K562 (cell line): ENCODE measurements around the gene PRPF6. TPM values are rescaled to one million over a fixed set of nuclear protein-coding genes. Genes with fewer than 3 reads are reported as not detected.

Experiments used
- ATAC-seq: fragments of 200-7000 bp; cut with Tn5 transposase; 3 replicates; pipeline ENCODE4 v1.9.1; 2020; ENCODE audit warnings: moderate library complexity
- BruUV-seq: library from RNA; stranded (reverse); fragments of 400-500 nt; replicated peaks from 2 replicates; lab custom pipeline; 2021; lab: Mats Ljungman, UMichigan
- CTCF ChIA-PET: fragments of 300-600 bp; formaldehyde crosslinking; extraction: SDS; loops from one replicate; lab custom pipeline; 2021; ENCODE audit warnings: low intra/inter-chr PET ratio; lab: Yijun Ruan, JAX
- POLR2A ChIA-PET: fragments of 300-600, 350-650 bp; sonication (Branson Sonifier 250); formaldehyde crosslinking; extraction: SDS; loops from one replicate; lab custom pipeline; 2021; ENCODE audit warnings: antibody characterized with exemption, inconsistent platforms; lab: Yijun Ruan, JAX
- DNase-seq, 4 experiments: peaks; one replicate each; pipeline versions ENCODE4 v3.0.0 to v3.0.0-alpha.2; 2011 to 2018; ENCODE audit warnings: low spot score in 3 of 4, mixed read lengths in 3 of 4; ENCODE audit errors: extremely low read depth in 1 of 4
- FAIRE-seq: peaks from 2 replicates; lab custom pipeline; 2011; peaks lifted over from hg19 to GRCh38; lab: Jason Lieb, UNC
- H2AFZ ChIP-seq: 2 replicates; pipeline ENCODE4 v1.6.0; 2011; ENCODE audit warnings: low read depth, low read length, control low read depth, inconsistent platforms
- H3K27ac ChIP-seq: fragments of 200-600 bp; 3 replicates; pipeline ENCODE4 v1.8.0; 2011; ENCODE audit warnings: low read depth, mild to moderate bottlenecking, control low read depth, inconsistent platforms, low read length, moderate library complexity, mixed read lengths; ENCODE audit errors: extremely low read depth
- H3K27me3 ChIP-seq, 2 experiments: fragments of 300-600 bp in 1 of 2; 2 replicates in 1 of 2; 3 replicates in 1 of 2; pipeline versions ENCODE4 v1.6.0 to v1.8.0; 2011; ENCODE audit warnings: inconsistent platforms in 2 of 2, low read length in 2 of 2, mild to moderate bottlenecking in 1 of 2, mixed read lengths in 1 of 2, moderate library complexity in 1 of 2; ENCODE audit not compliant: control insufficient read depth in 2 of 2, insufficient read depth in 2 of 2
- H3K36me3 ChIP-seq: fragments of 300-600 bp; 3 replicates; pipeline ENCODE4 v1.8.0; 2011; ENCODE audit warnings: mild to moderate bottlenecking, low read length, inconsistent platforms; ENCODE audit not compliant: control insufficient read depth, insufficient read depth
- H3K4me1 ChIP-seq, 2 experiments: fragments of 200-600 bp in 1 of 2; replicated peaks in 1 of 2; 2 replicates in 1 of 2; 3 replicates in 1 of 2; pipeline versions ENCODE4 v1.5.1 to v1.8.0; 2011; ENCODE audit warnings: inconsistent platforms in 2 of 2, low read length in 2 of 2, mild to moderate bottlenecking in 1 of 2, mixed read lengths in 1 of 2, moderate library complexity in 1 of 2; ENCODE audit not compliant: control insufficient read depth in 2 of 2, insufficient read depth in 2 of 2
- H3K4me2 ChIP-seq: 2 replicates; pipeline ENCODE4 v1.6.1; 2011; ENCODE audit warnings: low read length, control low read depth, inconsistent platforms, mixed read lengths; ENCODE audit not compliant: insufficient read depth
- H3K4me3 ChIP-seq: fragments of 200-600 bp; sonication (generic), shearing (Covaris generic); 2 replicates; pipeline ENCODE4 v1.5.1; 2016; ENCODE audit warnings: control low read depth, inconsistent platforms
- H3K79me2 ChIP-seq: fragments of 200-600 bp; 3 replicates; pipeline ENCODE4 v1.8.0; 2011; ENCODE audit warnings: low read length, inconsistent platforms; ENCODE audit not compliant: control insufficient read depth, insufficient read depth
- H3K9ac ChIP-seq, 2 experiments: 2 replicates each; pipeline versions ENCODE4 v1.6.0 to v1.6.1; 2011; ENCODE audit warnings: low read depth in 2 of 2, low read length in 2 of 2, control low read depth in 1 of 2, inconsistent platforms in 1 of 2, mild to moderate bottlenecking in 1 of 2, mixed read lengths in 1 of 2; ENCODE audit not compliant: insufficient read depth in 1 of 2
- H3K9me1 ChIP-seq: one replicate; pipeline ENCODE4 v1.6.0; 2011; ENCODE audit warnings: inconsistent platforms, mild to moderate bottlenecking, low read length, moderate library complexity; ENCODE audit not compliant: control insufficient read depth, insufficient read depth
- H3K9me3 ChIP-seq: replicated peaks from 2 replicates; pipeline ENCODE4 v1.5.1; 2011; ENCODE audit warnings: low read depth, low read length, inconsistent platforms; ENCODE audit not compliant: control insufficient read depth, insufficient read depth
- H4K20me1 ChIP-seq: replicated peaks from 2 replicates; pipeline ENCODE4 v1.6.1; 2011; ENCODE audit warnings: low read length, inconsistent platforms, mixed read lengths; ENCODE audit not compliant: control insufficient read depth, insufficient read depth
- CHD2 ChIP-seq: IDR thresholded peaks from 2 replicates; pipeline ENCODE4 v1.6.1; 2011; ENCODE audit warnings: low read depth, low read length
- EHMT2 ChIP-seq: fragments of 450-650 bp; IDR thresholded peaks from 2 replicates; pipeline ENCODE4 v1.6.1; 2018; ENCODE audit warnings: antibody characterized with exemption
- EP300 ChIP-seq: IDR thresholded peaks from 2 replicates; pipeline ENCODE4 v1.6.1; 2012; ENCODE audit warnings: low read length, improper control_type of control experiment
- FOXK1 ChIP-seq: sonication (generic); formaldehyde crosslinking; IDR thresholded peaks from 2 replicates; pipeline ENCODE4 v1.8.0; 2022; ENCODE audit warnings: missing genetic modification reagents, mild to moderate bottlenecking, borderline replicate concordance
- GTF2A2 ChIP-seq: IDR thresholded peaks from 2 replicates; pipeline ENCODE4 v1.6.1; 2016; ENCODE audit warnings: mild to moderate bottlenecking, missing genetic modification characterization, missing compliant biosample characterization
- IFI16 ChIP-seq: fragments of 250-450 bp; sonication (Bioruptor Pico); IDR thresholded peaks from 2 replicates; pipeline ENCODE4 v2.1.2; 2022; ENCODE audit warnings: mild to moderate bottlenecking, inconsistent platforms
- KAT7 ChIP-seq: sonication (generic); formaldehyde crosslinking; IDR thresholded peaks from 2 replicates; pipeline ENCODE4 v1.8.0; 2022; ENCODE audit warnings: missing genetic modification reagents, mild to moderate bottlenecking, borderline replicate concordance
- MBD2 ChIP-seq: sonication (generic); IDR thresholded peaks from 2 replicates; pipeline ENCODE4 v1.6.1; 2016; ENCODE audit warnings: low read depth, borderline replicate concordance
- PYGO2 ChIP-seq: fragments of 450-650 bp; IDR thresholded peaks from 2 replicates; pipeline ENCODE4 v1.6.1; 2016; ENCODE audit warnings: mild to moderate bottlenecking, missing genetic modification characterization, moderate library complexity, missing compliant biosample characterization
- TOE1 ChIP-seq, 2 experiments: fragments of 450-650 bp in 1 of 2; sonication (generic) in 1 of 2; formaldehyde crosslinking in 1 of 2; IDR thresholded peaks; 2 replicates each; pipeline versions ENCODE4 v1.7.1 to v1.8.0; 2016 to 2022; ENCODE audit warnings: borderline replicate concordance in 2 of 2, mild to moderate bottlenecking in 2 of 2, antibody characterized with exemption in 1 of 2, inconsistent platforms in 1 of 2, low read depth in 1 of 2, missing genetic modification reagents in 1 of 2, moderate library complexity in 1 of 2
- TSC22D4 ChIP-seq: fragments of 450-650 bp; IDR thresholded peaks from 2 replicates; pipeline ENCODE4 v1.6.1; 2016; ENCODE audit warnings: missing genetic modification characterization, missing biosample characterization, control low read depth
- TSHZ1 ChIP-seq: fragments of 250-450 bp; sonication (Bioruptor Pico); IDR thresholded peaks from 2 replicates; pipeline ENCODE4 v1.4.0; 2020; ENCODE audit warnings: mild to moderate bottlenecking, moderate library complexity
- ZBTB33 ChIP-seq: sonication (generic); formaldehyde crosslinking; IDR thresholded peaks from 2 replicates; pipeline ENCODE4 v1.8.1; 2023; ENCODE audit warnings: mild to moderate bottlenecking, missing genetic modification reagents
- ZBTB7A ChIP-seq: IDR thresholded peaks from 2 replicates; pipeline ENCODE4 v1.6.1; 2011; ENCODE audit warnings: low read depth, mild to moderate bottlenecking, low read length, moderate library complexity, borderline replicate concordance; ENCODE audit not compliant: control insufficient read depth
- ZFP30 ChIP-seq: fragments of 250-450 bp; sonication (Bioruptor Pico); IDR thresholded peaks from 2 replicates; pipeline ENCODE4 v1.8.0; 2022; ENCODE audit warnings: moderate library complexity, mild to moderate bottlenecking, inconsistent platforms, borderline replicate concordance
- ZNF586 ChIP-seq: fragments of 450-650 bp; formaldehyde crosslinking; conservative IDR thresholded peaks from 2 replicates; pipeline ENCODE4 v1.4.0; 2020; ENCODE audit warnings: mild to moderate bottlenecking, moderate library complexity
- ZNF696 ChIP-seq: fragments of 250-450 bp; sonication (Bioruptor Pico); conservative IDR thresholded peaks from 2 replicates; pipeline ENCODE4 v1.4.0; 2020; ENCODE audit warnings: mild to moderate bottlenecking, moderate library complexity
- ZNF75A ChIP-seq: fragments of 450-650 bp; formaldehyde crosslinking; IDR thresholded peaks from 2 replicates; pipeline ENCODE4 v1.4.0; 2020; ENCODE audit warnings: mild to moderate bottlenecking
- WGBS: fragments of 100-300 bp; shearing (Covaris generic); methylation state at CpG from one replicate; pipeline ENCODE4 v1.1.6; 2016; ENCODE audit warnings: low coverage, mixed read lengths; ENCODE audit not compliant: insufficient coverage; ENCODE audit errors: missing lambda C conversion rate; 5-methylcytosine and 5-hydroxymethylcytosine counted together
- in situ Hi-C: fragments of 300-500 bp; cut with MboI; formaldehyde crosslinking; loops from 4 replicates; pipeline ENCODE4 v1.15.0; 2018; ENCODE audit warnings: inconsistent platforms, mixed read lengths
- intact Hi-C: fragments of 100-400 bp; cut with micrococcal nuclease; formaldehyde crosslinking; loops from 2 replicates; pipeline ENCODE4 v1.14.2; 2022
- polyA plus RNA-seq, 8 experiments: library from polyadenylated mRNA; depleted of rRNA in 4 of 8; stranded (reverse) in 5 of 8; unstranded in 3 of 8; fragments of >200 nt; fragmentation: Nextera tagmentation in 2 of 8; fragmentation: Illumina TruSeq in 1 of 8; extraction: Ambion mirVana in 2 of 8; extraction: Trizol in 1 of 8; gene quantifications; 2 replicates each; pipeline versions ENCODE4 v1.2.1 to v1.2.3, GENCODE V29; 2011 to 2014; ENCODE audit warnings: inconsistent platforms in 1 of 8, missing spikeins in 1 of 8
- total RNA-seq, 7 experiments: library from RNA; depleted of rRNA in 6 of 7; stranded (reverse); fragments of >200 nt in 6 of 7; fragmentation: Illumina TruSeq in 2 of 7; extraction: Trizol in 2 of 7; gene quantifications; 2 replicates each; pipeline versions ENCODE4 v1.2.1 to v1.2.3, GENCODE V29; 2011 to 2021; ENCODE audit warnings: low replicate concordance in 1 of 7

The PRPF6 gene
- total and polyA plus RNA-seq, 9 of the 15 experiments (the other 6 are each of a cell fraction or from before 2014, with no cell fraction given): 4.2 to 83.2 (median 59.9) TPM

- POLR2A ChIA-PET: no interaction called here
- peaks cover 77% of the 10 kb centered on the region; the same call in 2 of the 3 replicates for H3K36me3 ChIP-seq
- no peak for TF ChIP-seq EHMT2
- no peak for TF ChIP-seq ZNF586 (CRISPR knock-in tag)
- no peak for TF ChIP-seq TSC22D4 (tag)
- TF ChIP-seq EP300: no peak
- TF ChIP-seq MBD2: no peak
- TF ChIP-seq FOXK1 (CRISPR knock-in tag): no peak
- TF ChIP-seq ZBTB7A: no peak
- TF ChIP-seq TOE1 (IDR thresholded peaks at IDR 0.05; ENCODE audit: borderline replicate concordance): no peak
- no peak for TF ChIP-seq TOE1 (CRISPR knock-in tag; IDR thresholded peaks at IDR 0.05; ENCODE audit: borderline replicate concordance, low read depth)
- TF ChIP-seq ZNF696 (CRISPR knock-in tag): no peak
- TF ChIP-seq ZNF75A: no peak
- TF ChIP-seq ZFP30: no peak
- TF ChIP-seq PYGO2: no peak
- TF ChIP-seq KAT7 (CRISPR knock-in tag): no peak
- TF ChIP-seq TSHZ1: no peak
- no peak for TF ChIP-seq ZBTB33 (CRISPR knock-in tag)
- TF ChIP-seq GTF2A2 (tag): no peak
- no peak for TF ChIP-seq CHD2
- TF ChIP-seq IFI16 (CRISPR knock-in tag): no peak
Measured at GRCh38 chr20:63943808-63944077, 37.2 kb upstream of the PRPF6 start.

More at GRCh38 chr20:63943808-63944077, 37.2 kb upstream of the PRPF6 start:
- in situ Hi-C loops: no loop called here
- H3K9me1 ChIP-seq: peaks cover 5% of the 10 kb centered on the region
- H3K27ac ChIP-seq: no peak overlapping the region
- H4K20me1 ChIP-seq: peaks cover 44% of the 10 kb centered on the region
- H3K27me3 ChIP-seq: no peaks in the 10 kb centered on the region
- CTCF ChIA-PET: no interaction called here
- no peak for ATAC-seq
- no peak for DNase-seq
- H2AFZ ChIP-seq: no peak overlapping the region
- intact Hi-C loops: no loop called here
- 96% methylated on average over 3 of the region's 3 CpGs for WGBS
- H3K79me2 ChIP-seq: peaks cover 41% of the 10 kb centered on the region
- no peak overlapping the region for H3K4me3 ChIP-seq
- H3K4me2 ChIP-seq: no peak overlapping the region
- no TSS peak for BruUV-seq
- H3K4me1 ChIP-seq: peaks cover 11 to 85% of the 10 kb centered on the region in 2 experiments; a peak in 4 of 5 replicates
- no peaks in the 10 kb centered on the region; the same call in 1 of the 2 replicates for H3K9me3 ChIP-seq
- FAIRE-seq: no peak
- H3K9ac ChIP-seq: peak overlapping the region in 1 of 2 experiments; percentile 85; a peak in 1 of 4 replicates
